WTC11 (cell line): ENCODE results near the gene TBCCD1. TPM values are rescaled to one million over a fixed set of nuclear protein-coding genes. Genes with fewer than 3 reads are reported as not detected.

Experiments used
- ATAC-seq: fragments of 200-7000 bp; cut with Tn5 transposase; 2 replicates; pipeline ENCODE4 v1.10.0; 2021; ENCODE audit warnings: mild to moderate bottlenecking, moderate library complexity
- CTCF ChIA-PET: fragments of 300-600 bp; sonication (Branson Sonifier 250); formaldehyde crosslinking; loops from one replicate; lab custom pipeline; 2021; ENCODE audit warnings: antibody characterized with exemption; lab: Charles Lee
- POLR2A ChIA-PET: fragments of 350-600 bp; sonication (Branson Sonifier 250); formaldehyde crosslinking; loops from one replicate; lab custom pipeline; 2021; ENCODE audit warnings: antibody characterized with exemption; lab: Charles Lee
- DNase-seq: peaks from one replicate; pipeline ENCODE4 v3.0.0; 2021; ENCODE audit warnings: low spot score
- H3K27ac Mint-ChIP-seq: 2 replicates; pipeline ENCODE4 v1.8.0; 2021; ENCODE audit warnings: mixed read lengths
- H3K27me3 Mint-ChIP-seq: 2 replicates; pipeline ENCODE4 v1.8.0; 2021; ENCODE audit warnings: low read depth, mild to moderate bottlenecking, moderate library complexity, mixed read lengths
- H3K36me3 Mint-ChIP-seq: 2 replicates; pipeline ENCODE4 v1.8.0; 2021; ENCODE audit warnings: mixed read lengths
- H3K4me1 Mint-ChIP-seq: 2 replicates; pipeline ENCODE4 v1.8.0; 2022; ENCODE audit warnings: mixed read lengths
- H3K4me3 Mint-ChIP-seq: 2 replicates; pipeline ENCODE4 v1.8.0; 2021; ENCODE audit warnings: mild to moderate bottlenecking, moderate library complexity, mixed read lengths
- H3K9me3 Mint-ChIP-seq: 2 replicates; pipeline ENCODE4 v1.8.0; 2021; ENCODE audit warnings: mixed read lengths
- ARID4B ChIP-seq: sonication (generic); formaldehyde crosslinking; IDR thresholded peaks from 2 replicates; pipeline ENCODE4 v1.8.0; 2023; ENCODE audit warnings: missing genetic modification reagents, mild to moderate bottlenecking, borderline replicate concordance
- CREM ChIP-seq: sonication (generic); formaldehyde crosslinking; IDR thresholded peaks from 2 replicates; pipeline ENCODE4 v1.8.1; 2022; ENCODE audit warnings: mild to moderate bottlenecking, missing genetic modification reagents, moderate library complexity
- E2F4 ChIP-seq: sonication (generic); formaldehyde crosslinking; IDR thresholded peaks from 2 replicates; pipeline ENCODE4 v1.8.1; 2022; ENCODE audit warnings: low read depth, mild to moderate bottlenecking, moderate library complexity, missing genetic modification reagents, borderline replicate concordance
- ELF4 ChIP-seq: sonication (generic); formaldehyde crosslinking; IDR thresholded peaks from 2 replicates; pipeline ENCODE4 v1.8.1; 2022; ENCODE audit warnings: low read depth, mild to moderate bottlenecking, moderate library complexity, missing genetic modification reagents
- FOXJ3 ChIP-seq: sonication (generic); formaldehyde crosslinking; IDR thresholded peaks from 2 replicates; pipeline ENCODE4 v1.9.0; 2021; ENCODE audit warnings: missing genetic modification reagents, mild to moderate bottlenecking, borderline replicate concordance
- GABPB1 ChIP-seq: sonication (generic); formaldehyde crosslinking; IDR thresholded peaks from 2 replicates; pipeline ENCODE4 v1.8.1; 2023; ENCODE audit warnings: mild to moderate bottlenecking, missing genetic modification reagents
- IRF1 ChIP-seq: sonication (generic); formaldehyde crosslinking; IDR thresholded peaks from 2 replicates; pipeline ENCODE4 v1.8.0; 2023; ENCODE audit warnings: missing genetic modification reagents
- JUN ChIP-seq: sonication (generic); formaldehyde crosslinking; IDR thresholded peaks from 2 replicates; pipeline ENCODE4 v1.8.0; 2023; ENCODE audit warnings: mild to moderate bottlenecking, missing genetic modification reagents
- MAX ChIP-seq: sonication (generic); formaldehyde crosslinking; IDR thresholded peaks from 2 replicates; pipeline ENCODE4 v1.8.0; 2022; ENCODE audit warnings: mild to moderate bottlenecking, missing genetic modification reagents
- OVOL2 ChIP-seq: fragments of 250-450 bp; sonication (Bioruptor Pico); IDR thresholded peaks from 2 replicates; pipeline ENCODE4 v1.9.0; 2021; ENCODE audit warnings: mild to moderate bottlenecking, borderline replicate concordance
- ZBTB21 ChIP-seq: sonication (generic); formaldehyde crosslinking; IDR thresholded peaks from 2 replicates; pipeline ENCODE4 v1.8.1; 2023; ENCODE audit warnings: mild to moderate bottlenecking, missing genetic modification reagents, borderline replicate concordance
- ZMAT4 ChIP-seq: fragments of 250-450 bp; sonication (Bioruptor Pico); IDR thresholded peaks from 2 replicates; pipeline ENCODE4 v1.9.0; 2021; ENCODE audit warnings: mild to moderate bottlenecking
- ZNF416 ChIP-seq: fragments of 250-450 bp; sonication (Bioruptor Pico); IDR thresholded peaks from 2 replicates; pipeline ENCODE4 v1.9.0; 2021; ENCODE audit warnings: mild to moderate bottlenecking, inconsistent platforms
- ZNF423 ChIP-seq: fragments of 250-450 bp; sonication (Bioruptor Pico); IDR thresholded peaks from 2 replicates; pipeline ENCODE4 v2.1.2; 2022; ENCODE audit warnings: mild to moderate bottlenecking, moderate library complexity
- total RNA-seq: library from RNA; stranded (reverse); gene quantifications from 3 replicates; pipeline ENCODE4 v1.2.3, GENCODE V29; 2021
- TF ChIP-seq, protein P1 (sequence below): sonication (generic); formaldehyde crosslinking; IDR thresholded peaks from 2 replicates; pipeline ENCODE4 v1.8.0; 2022; ENCODE audit warnings: mild to moderate bottlenecking, missing genetic modification reagents

The TBCCD1 gene
- total RNA-seq, 1 experiment from 2014 or later, result 10.6 TPM

GRCh38 chr3:186608624-186609215 is 41.6 kb upstream of the TBCCD1 start:
- DNase-seq (no peak), ATAC-seq (no peak)
- Mint-ChIP-seq H3K4me3 (no peak overlapping the region), H3K36me3 (no peaks in the 10 kb centered on the region), H3K4me1 (no peaks in the 10 kb centered on the region), H3K27me3 (no peaks in the 10 kb centered on the region; the same call in 1 of the 2 replicates), H3K27ac (no peak overlapping the region), H3K9me3 (no peaks in the 10 kb centered on the region)
- POLR2A ChIA-PET, result no interaction called here
- CTCF ChIA-PET, result interaction anchor here (1.6 to 3.6 kb wide), 2 partner anchors 8 to 12 kb away, joined by 6 to 12 read pairs; no protein-coding TSS in a partner anchor
- TF ChIP-seq MAX (no peak), IRF1 (no peak), E2F4 (no peak), ZNF416 (CRISPR knock-in tag) (no peak), ELF4 (CRISPR knock-in tag) (no peak), OVOL2 (CRISPR knock-in tag) (no peak), FOXJ3 (no peak), ZMAT4 (CRISPR knock-in tag) (no peak)
- TF ChIP-seq, protein P1, sequence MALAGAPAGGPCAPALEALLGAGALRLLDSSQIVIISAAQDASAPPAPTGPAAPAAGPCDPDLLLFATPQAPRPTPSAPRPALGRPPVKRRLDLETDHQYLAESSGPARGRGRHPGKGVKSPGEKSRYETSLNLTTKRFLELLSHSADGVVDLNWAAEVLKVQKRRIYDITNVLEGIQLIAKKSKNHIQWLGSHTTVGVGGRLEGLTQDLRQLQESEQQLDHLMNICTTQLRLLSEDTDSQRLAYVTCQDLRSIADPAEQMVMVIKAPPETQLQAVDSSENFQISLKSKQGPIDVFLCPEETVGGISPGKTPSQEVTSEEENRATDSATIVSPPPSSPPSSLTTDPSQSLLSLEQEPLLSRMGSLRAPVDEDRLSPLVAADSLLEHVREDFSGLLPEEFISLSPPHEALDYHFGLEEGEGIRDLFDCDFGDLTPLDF (CRISPR knock-in tag), result no peak

- ChIA-PET POLR2A (no interaction called here), CTCF (interaction anchor here (3.6 to 10.5 kb wide), 2 partner anchors 8 to 11 kb away, joined by 12 to 87 read pairs; partner anchors contain the start of gene AHSG)
- ATAC-seq (no peak), DNase-seq (no peak)
- Mint-ChIP-seq H3K9me3 (no peaks in the 10 kb centered on the region), H3K36me3 (no peaks in the 10 kb centered on the region), H3K4me1 (no peaks in the 10 kb centered on the region), H3K4me3 (no peak overlapping the region), H3K27me3 (no peaks in the 10 kb centered on the region; the same call in 1 of the 2 replicates), H3K27ac (no peak overlapping the region)
- TF ChIP-seq IRF1 (no peak), ARID4B (CRISPR knock-in tag) (no peak), JUN (no peak), ZNF423 (CRISPR knock-in tag) (no peak), GABPB1 (CRISPR knock-in tag) (peak; percentile 68), ZBTB21 (CRISPR knock-in tag) (no peak), CREM (CRISPR knock-in tag) (no peak), MAX (no peak)
These were observed 38.7 kb upstream of the TBCCD1 start for GRCh38 chr3:186605561-186606545.
